ENCODE results near the gene CD2BP2. TPM values are rescaled to one million over a fixed set of nuclear protein-coding genes. Genes with fewer than 3 reads are reported as not detected.
"Not testable (repeated sequence)": the region's sequence is repeated elsewhere in the genome, so short reads cannot be mapped to it uniquely, and the experiment has no call there.

The CD2BP2 gene
- total RNA-seq, 1 experiment from 2014 or later = 51.8 TPM

GRCh38 chr16:30342751-30343490, 12.2 kb downstream of the CD2BP2 start:
- intact Hi-C loops (cut with micrococcal nuclease; ENCODE audit: unreplicated experiment) = no loop called here
- CTCF ChIA-PET = interaction anchor here (1.1 to 1.4 kb wide), 2 partner anchors 59 to 66 kb away, joined by 3 to 5 read pairs; no protein-coding TSS in a partner anchor
- Mint-ChIP-seq H3K27ac (ENCODE audit: unreplicated experiment) (no peak overlapping the region), H3K36me3 (ENCODE audit: insufficient read depth, unreplicated experiment) (no peaks in the 10 kb centered on the region), H3K4me1 (ENCODE audit: low read depth, unreplicated experiment) (no peaks in the 10 kb centered on the region), H3K27me3 (ENCODE audit: insufficient read depth, unreplicated experiment) (no peaks in the 10 kb centered on the region), H3K9me3 (ENCODE audit: unreplicated experiment) (no peaks in the 10 kb centered on the region), H3K4me3 (ENCODE audit: unreplicated experiment) (no peak overlapping the region)
- POLR2A ChIA-PET = no interaction called here
- H3K4me1 ChIP-seq = no peaks in the 10 kb centered on the region
- H3K27me3 ChIP-seq (replicated peaks; ENCODE audit: control insufficient read depth, insufficient read depth, low read length) = no peaks in the 10 kb centered on the region
- TF ChIP-seq CTCF (IDR thresholded peaks at IDR 0.05; ENCODE audit: insufficient read depth in 1 of 2, low read depth in 1 of 2, low read length in 1 of 2, severe bottlenecking in 1 of 2, unreplicated experiment in 1 of 2) = no peak
- H3K4me3 ChIP-seq (ENCODE audit: low read depth, low read length) = no peak overlapping the region
- H3K9me3 ChIP-seq = no peaks in the 10 kb centered on the region
- no TSS peak for BruUV-seq (replicated peaks)
- DNase-seq = no peak
- no peaks in the 10 kb centered on the region for H3K36me3 ChIP-seq (ENCODE audit: control insufficient read depth, insufficient read depth, low read length)

- H3K9me3 Mint-ChIP-seq (ENCODE audit: unreplicated experiment); H3K4me3 ChIP-seq (ENCODE audit: low read depth, low read length); H3K4me3 Mint-ChIP-seq (ENCODE audit: unreplicated experiment); DNase-seq; H3K4me1 ChIP-seq; H3K36me3 ChIP-seq (ENCODE audit: control insufficient read depth, insufficient read depth, low read length); H3K4me1 Mint-ChIP-seq (ENCODE audit: low read depth, unreplicated experiment); intact Hi-C loops (cut with micrococcal nuclease; ENCODE audit: unreplicated experiment); BruUV-seq (replicated peaks); POLR2A ChIA-PET; H3K27me3 ChIP-seq (replicated peaks; ENCODE audit: control insufficient read depth, insufficient read depth, low read length); H3K27me3 Mint-ChIP-seq (ENCODE audit: insufficient read depth, unreplicated experiment); H3K27ac Mint-ChIP-seq (ENCODE audit: unreplicated experiment); H3K9me3 ChIP-seq; H3K36me3 Mint-ChIP-seq (ENCODE audit: insufficient read depth, unreplicated experiment): not testable (repeated sequence)
- CTCF ChIA-PET = interaction anchor here (0.6 to 1.4 kb wide), 6 partner anchors 13 to 249 kb away, joined by 3 to 7 read pairs (median 3); partner anchors contain the start of genes CD2BP2, DCTPP1 and TBC1D10B
- peak in 1 of 2 experiments; percentile 13 for TF ChIP-seq CTCF (IDR thresholded peaks at IDR 0.05; ENCODE audit: insufficient read depth in 1 of 2, low read depth in 1 of 2, low read length in 1 of 2, severe bottlenecking in 1 of 2, unreplicated experiment in 1 of 2)
Observed at GRCh38 chr16:30341971-30342370, 13.1 kb downstream of the CD2BP2 start.

GRCh38 chr16:30340621-30341020, 14.5 kb downstream of the CD2BP2 start:
- Histone ChIP-seq H3K4me1 (no peaks in the 10 kb centered on the region), H3K4me3 (ENCODE audit: low read depth, low read length) (no peak overlapping the region), H3K9me3 (no peaks in the 10 kb centered on the region), H3K27me3 (replicated peaks; ENCODE audit: control insufficient read depth, insufficient read depth, low read length) (no peaks in the 10 kb centered on the region), H3K36me3 (ENCODE audit: control insufficient read depth, insufficient read depth, low read length) (no peaks in the 10 kb centered on the region)
- Mint-ChIP-seq H3K27me3 (ENCODE audit: insufficient read depth, unreplicated experiment) (no peaks in the 10 kb centered on the region), H3K4me1 (ENCODE audit: low read depth, unreplicated experiment) (peaks cover 8% of the 10 kb centered on the region), H3K36me3 (ENCODE audit: insufficient read depth, unreplicated experiment) (peaks cover 5% of the 10 kb centered on the region), H3K9me3 (ENCODE audit: unreplicated experiment) (no peaks in the 10 kb centered on the region), H3K4me3 (ENCODE audit: unreplicated experiment) (no peak overlapping the region), H3K27ac (ENCODE audit: unreplicated experiment) (no peak overlapping the region)
- CTCF ChIA-PET = interaction anchor here (1.3 kb wide), 1 partner anchor 30 kb away, joined by 3 read pairs; the partner anchor contains the start of gene TBC1D10B
- no peak for DNase-seq
- intact Hi-C loops (cut with micrococcal nuclease; ENCODE audit: unreplicated experiment) = no loop called here
- no TSS peak for BruUV-seq (replicated peaks)
- TF ChIP-seq CTCF (IDR thresholded peaks at IDR 0.05; ENCODE audit: insufficient read depth in 1 of 2, low read depth in 1 of 2, low read length in 1 of 2, severe bottlenecking in 1 of 2, unreplicated experiment in 1 of 2) = no peak
- POLR2A ChIA-PET = no interaction called here

GRCh38 chr16:30338715-30339114, 16.4 kb downstream of the CD2BP2 start:
- BruUV-seq (replicated peaks); H3K27ac Mint-ChIP-seq (ENCODE audit: unreplicated experiment); intact Hi-C loops (cut with micrococcal nuclease; ENCODE audit: unreplicated experiment); H3K27me3 ChIP-seq (replicated peaks; ENCODE audit: control insufficient read depth, insufficient read depth, low read length); CTCF ChIA-PET; H3K27me3 Mint-ChIP-seq (ENCODE audit: insufficient read depth, unreplicated experiment); H3K4me1 ChIP-seq; H3K4me3 ChIP-seq (ENCODE audit: low read depth, low read length); H3K9me3 ChIP-seq; H3K36me3 ChIP-seq (ENCODE audit: control insufficient read depth, insufficient read depth, low read length); H3K4me3 Mint-ChIP-seq (ENCODE audit: unreplicated experiment); POLR2A ChIA-PET; H3K4me1 Mint-ChIP-seq (ENCODE audit: low read depth, unreplicated experiment); H3K9me3 Mint-ChIP-seq (ENCODE audit: unreplicated experiment); DNase-seq: not testable (repeated sequence)
- peaks cover 16% of the 10 kb centered on the region for H3K36me3 Mint-ChIP-seq (ENCODE audit: insufficient read depth, unreplicated experiment)

GRCh38 chr16:30337964-30338357, 17.1 kb downstream of the CD2BP2 start:
- H3K9me3 ChIP-seq; H3K9me3 Mint-ChIP-seq (ENCODE audit: unreplicated experiment); intact Hi-C loops (cut with micrococcal nuclease; ENCODE audit: unreplicated experiment); DNase-seq; H3K36me3 ChIP-seq (ENCODE audit: control insufficient read depth, insufficient read depth, low read length); BruUV-seq (replicated peaks); H3K27ac Mint-ChIP-seq (ENCODE audit: unreplicated experiment); H3K4me3 Mint-ChIP-seq (ENCODE audit: unreplicated experiment); CTCF ChIA-PET; H3K4me1 Mint-ChIP-seq (ENCODE audit: low read depth, unreplicated experiment); H3K4me1 ChIP-seq; H3K4me3 ChIP-seq (ENCODE audit: low read depth, low read length); POLR2A ChIA-PET; H3K27me3 Mint-ChIP-seq (ENCODE audit: insufficient read depth, unreplicated experiment); H3K27me3 ChIP-seq (replicated peaks; ENCODE audit: control insufficient read depth, insufficient read depth, low read length): not testable (repeated sequence)
- H3K36me3 Mint-ChIP-seq (ENCODE audit: insufficient read depth, unreplicated experiment) = peaks cover 16% of the 10 kb centered on the region

All from Caco-2 (cell line).